A375 (cell line): Measurements from ENCODE around the gene C2CD4A. TPM values are rescaled to one million over a fixed set of nuclear protein-coding genes. Genes with fewer than 3 reads are reported as not detected.

ENCODE experiments used
- total RNA-seq: library from RNA; depleted of rRNA; stranded (reverse); fragments of >200 nt; shearing (Covaris generic); gene quantifications from 2 replicates; pipeline ENCODE4 v1.2.3, GENCODE V29; 2014; rRNA removed

Gene C2CD4A
- total RNA-seq: not detected in 2 replicates

GRCh38 chr15:62066663-62067447, at the start of gene C2CD4A:
TSS of gene C2CD4A (plus strand) at chr15:62066977. CDS start at chr15:62067614, 637 bp downstream.

GRCh38 chr15:62060113-62060895, 6.5 kb upstream of the C2CD4A start, which contains the start of gene VPS13C:
TSS of gene VPS13C (minus strand) at chr15:62060447. CDS start at chr15:62060374, 73 bp downstream.

Other genes with a start within 250 kb of the C2CD4A start
- 14.5 and 18.2 TPM in 2 replicates for gene VPS13C, start 6.5 kb upstream of the C2CD4A start, total RNA-seq
- gene C2CD4B, start 98.3 kb downstream of the C2CD4A start, total RNA-seq: not detected in 2 replicates